Measurements from ENCODE around the gene SRSF2.
"Not testable (repeated sequence)": the region's sequence is repeated elsewhere in the genome, so short reads cannot be mapped to it uniquely, and the experiment has no call there.

SRSF2 gene

GRCh38 chr17:76737082-76737675 lies at the start of gene SRSF2:
Gene SRSF2 (minus strand): TSS chr17:76737331. CDS start chr17:76737160, 171 bp downstream.
- DNase-seq (ENCODE audit: low spot score) = peak; percentile 99

GRCh38 chr17:76784926-76785325 lies 47.8 kb upstream of the SRSF2 start:
- no peak for DNase-seq (ENCODE audit: low spot score)

GRCh38 chr17:76783146-76783545 lies 46.0 kb upstream of the SRSF2 start:
- DNase-seq (ENCODE audit: low spot score) = no peak

GRCh38 chr17:76781056-76781982 lies 44.2 kb upstream of the SRSF2 start:
- no peak for DNase-seq (ENCODE audit: low spot score)

GRCh38 chr17:76775021-76775600 lies 38.0 kb upstream of the SRSF2 start:
- DNase-seq (ENCODE audit: low spot score) = no peak

GRCh38 chr17:76772842-76773525 lies 35.9 kb upstream of the SRSF2 start:
- DNase-seq (ENCODE audit: low spot score) = peak; percentile 38

GRCh38 chr17:76758570-76758969 lies 21.4 kb upstream of the SRSF2 start:
- no peak for DNase-seq (ENCODE audit: low spot score)

GRCh38 chr17:76757256-76757655 lies 20.1 kb upstream of the SRSF2 start:
- no peak for DNase-seq (ENCODE audit: low spot score)

- DNase-seq (ENCODE audit: low spot score) = no peak
Observed at GRCh38 chr17:76755285-76755684, 18.2 kb upstream of the SRSF2 start.

- no peak for DNase-seq (ENCODE audit: low spot score)
Observed at GRCh38 chr17:76753061-76753961, 16.2 kb upstream of the SRSF2 start.

GRCh38 chr17:76752006-76752405 lies 14.9 kb upstream of the SRSF2 start:
- DNase-seq (ENCODE audit: low spot score) = no peak

GRCh38 chr17:76751416-76751993 lies 14.4 kb upstream of the SRSF2 start:
- DNase-seq (ENCODE audit: low spot score) = no peak

GRCh38 chr17:76748657-76749056 lies 11.5 kb upstream of the SRSF2 start:
- no peak for DNase-seq (ENCODE audit: low spot score)

GRCh38 chr17:76747716-76748363 lies 10.7 kb upstream of the SRSF2 start:
- DNase-seq (ENCODE audit: low spot score) = peak; percentile 85

- not testable (repeated sequence) for DNase-seq (ENCODE audit: low spot score)
Observed at GRCh38 chr17:76745785-76746184, 8.7 kb upstream of the SRSF2 start.

GRCh38 chr17:76744747-76745146 lies 7.6 kb upstream of the SRSF2 start:
- no peak for DNase-seq (ENCODE audit: low spot score)

GRCh38 chr17:76742958-76743357 lies 5.8 kb upstream of the SRSF2 start:
- DNase-seq (ENCODE audit: low spot score) = no peak

GRCh38 chr17:76740329-76741118 lies 3.4 kb upstream of the SRSF2 start:
- no peak for DNase-seq (ENCODE audit: low spot score)

GRCh38 chr17:76739568-76740115 lies 2.5 kb upstream of the SRSF2 start:
- DNase-seq (ENCODE audit: low spot score) = not testable (repeated sequence)

Measured in COLO829 (cell line).